Measurements from ENCODE around the gene THAP7. TPM values are rescaled to one million over a fixed set of nuclear protein-coding genes. Genes with fewer than 3 reads are reported as not detected.

Gene THAP7
- total RNA-seq, 1 donor, result 22.9 TPM

DNA sequence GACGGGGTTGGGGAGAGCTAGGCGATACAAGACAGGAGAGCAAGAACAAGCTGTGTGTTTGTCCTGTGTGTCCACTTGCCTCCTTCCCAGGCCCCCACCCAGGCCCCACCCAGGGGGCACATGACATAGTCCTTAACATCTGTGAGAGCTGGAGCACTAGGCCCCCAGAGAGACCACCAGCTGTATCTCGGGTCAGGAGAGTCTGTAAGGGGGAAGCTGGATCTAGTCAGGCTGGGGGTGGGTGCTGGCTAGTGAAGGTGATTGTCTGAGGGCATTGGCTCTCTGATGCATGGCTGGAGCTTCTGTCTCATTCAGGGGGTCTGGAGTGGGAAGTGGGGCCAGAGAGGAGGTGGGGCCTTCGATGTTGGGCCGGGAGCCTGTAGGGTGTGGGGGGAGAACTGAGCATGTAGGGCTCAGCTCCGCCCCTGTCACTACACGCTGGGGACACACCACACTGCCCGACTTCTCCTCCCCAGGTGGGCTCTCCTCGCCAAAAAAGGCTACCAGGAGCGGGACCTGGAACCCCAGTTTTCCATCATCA, 13.6 kb upstream of the THAP7 start:
- TF ChIP-seq, protein P1, sequence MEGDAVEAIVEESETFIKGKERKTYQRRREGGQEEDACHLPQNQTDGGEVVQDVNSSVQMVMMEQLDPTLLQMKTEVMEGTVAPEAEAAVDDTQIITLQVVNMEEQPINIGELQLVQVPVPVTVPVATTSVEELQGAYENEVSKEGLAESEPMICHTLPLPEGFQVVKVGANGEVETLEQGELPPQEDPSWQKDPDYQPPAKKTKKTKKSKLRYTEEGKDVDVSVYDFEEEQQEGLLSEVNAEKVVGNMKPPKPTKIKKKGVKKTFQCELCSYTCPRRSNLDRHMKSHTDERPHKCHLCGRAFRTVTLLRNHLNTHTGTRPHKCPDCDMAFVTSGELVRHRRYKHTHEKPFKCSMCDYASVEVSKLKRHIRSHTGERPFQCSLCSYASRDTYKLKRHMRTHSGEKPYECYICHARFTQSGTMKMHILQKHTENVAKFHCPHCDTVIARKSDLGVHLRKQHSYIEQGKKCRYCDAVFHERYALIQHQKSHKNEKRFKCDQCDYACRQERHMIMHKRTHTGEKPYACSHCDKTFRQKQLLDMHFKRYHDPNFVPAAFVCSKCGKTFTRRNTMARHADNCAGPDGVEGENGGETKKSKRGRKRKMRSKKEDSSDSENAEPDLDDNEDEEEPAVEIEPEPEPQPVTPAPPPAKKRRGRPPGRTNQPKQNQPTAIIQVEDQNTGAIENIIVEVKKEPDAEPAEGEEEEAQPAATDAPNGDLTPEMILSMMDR (IDR thresholded peaks at IDR 0.05; ENCODE audit: insufficient read depth, low read depth, low read length), result no peak
- DNase-seq (ENCODE audit: low read depth), result no peak
- H3K4me3 ChIP-seq (ENCODE audit: low read depth, low read length), result peak overlapping the region; percentile 66

DNA sequence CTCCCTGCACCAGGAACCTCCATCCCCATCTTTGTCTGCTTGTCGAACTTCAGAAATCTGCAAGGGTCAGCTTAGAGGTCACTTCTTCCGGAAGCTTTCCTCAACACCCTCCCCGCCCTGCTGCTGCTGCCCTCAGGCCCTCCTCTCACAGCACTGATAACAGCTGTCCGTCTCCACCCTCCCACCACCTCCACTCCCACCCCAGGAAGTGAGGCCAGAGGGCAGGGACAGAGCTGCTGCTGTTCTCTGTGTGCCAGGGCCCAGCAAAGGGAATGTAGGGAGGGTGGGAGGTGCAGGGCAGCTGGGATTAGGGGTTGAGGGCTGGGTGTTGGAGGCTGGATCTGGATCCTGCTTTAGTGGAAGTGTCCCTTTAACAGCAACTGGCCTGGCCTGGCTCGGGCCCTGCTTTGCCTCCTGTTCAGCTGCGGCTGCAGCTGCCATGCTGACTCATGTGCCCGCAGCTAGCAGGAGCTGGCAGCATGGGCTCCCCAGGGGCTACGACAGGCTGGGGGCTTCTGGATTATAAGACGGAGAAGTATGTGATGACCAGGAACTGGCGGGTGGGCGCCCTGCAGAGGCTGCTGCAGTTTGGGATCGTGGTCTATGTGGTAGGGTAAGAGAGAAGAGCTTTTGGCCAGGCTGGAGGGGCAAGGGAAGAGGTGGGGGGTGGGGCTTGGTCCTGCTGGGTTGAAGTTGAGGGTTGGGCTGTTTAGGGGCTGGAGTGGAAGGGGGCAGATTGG, 13.0 kb upstream of the THAP7 start, which contains the start of gene P2RX6:
Gene P2RX6 (plus strand): TSS at position 440 of the 740 bp plus-strand sequence. CDS start 10 bp downstream, at position 450.
- DNase-seq (ENCODE audit: low read depth), result peak; percentile 66
- TF ChIP-seq, protein P1 (IDR thresholded peaks at IDR 0.05; ENCODE audit: insufficient read depth, low read depth, low read length), result no peak
- peak within 1 kb of the TSS; percentile 66 for H3K4me3 ChIP-seq (ENCODE audit: low read depth, low read length)

DNA sequence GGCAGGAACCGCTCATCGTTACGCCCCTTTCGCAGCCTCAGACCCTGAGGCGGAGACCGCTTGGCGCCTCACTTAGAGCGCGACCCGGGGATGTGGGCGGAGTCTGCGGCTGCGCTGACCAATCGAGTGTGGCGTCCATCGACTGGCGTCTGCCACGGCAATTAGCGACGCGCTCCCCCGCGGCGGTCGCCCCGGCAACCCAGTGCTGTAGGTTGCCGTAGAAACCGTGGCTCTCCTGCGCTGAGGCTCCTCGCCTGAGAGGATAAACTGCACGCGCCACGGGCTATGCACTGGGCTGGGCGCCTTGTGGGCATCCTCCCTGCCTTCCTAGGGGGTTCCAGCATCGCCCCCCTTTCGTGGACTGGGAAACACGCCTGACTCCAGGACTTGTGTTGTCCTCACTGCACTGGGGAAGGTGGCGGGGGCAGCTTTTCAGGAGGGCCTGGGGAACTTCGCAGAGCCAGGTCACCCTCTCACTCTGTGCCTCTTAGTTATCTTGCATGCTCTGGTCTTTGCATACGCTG, 12.3 kb upstream of the THAP7 start:
- TF ChIP-seq, protein P1 (IDR thresholded peaks at IDR 0.05; ENCODE audit: insufficient read depth, low read depth, low read length), result no peak
- H3K4me3 ChIP-seq (ENCODE audit: low read depth, low read length), result peak overlapping the region; percentile 66
- DNase-seq (ENCODE audit: low read depth), result peak; percentile 94

DNA sequence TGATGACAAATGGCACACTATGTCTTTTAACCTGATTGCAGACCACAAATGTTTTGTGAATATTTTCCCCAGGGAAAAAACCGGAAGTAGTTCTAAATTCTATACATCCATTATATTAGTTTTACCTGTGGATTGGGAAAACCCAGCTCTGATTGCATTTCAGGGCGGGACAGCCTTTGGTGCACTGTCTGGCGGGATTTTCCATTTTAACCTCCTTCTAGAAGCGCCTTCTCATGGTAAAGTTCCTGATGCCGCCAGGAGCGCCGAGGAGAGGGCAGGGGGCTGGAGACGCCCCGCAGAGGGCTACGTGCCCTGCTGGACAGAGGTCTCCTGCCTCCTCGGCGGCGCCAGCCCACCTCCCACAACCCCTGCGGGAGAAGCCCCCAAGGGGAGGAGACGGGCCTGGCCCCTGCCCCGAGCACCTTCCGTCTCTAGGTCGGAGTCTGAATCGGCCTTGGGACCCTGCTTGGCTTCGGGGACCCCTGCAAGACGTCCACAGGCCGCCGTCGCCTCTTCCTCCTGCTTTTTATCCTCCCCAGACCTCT, 11.8 kb upstream of the THAP7 start:
- H3K4me3 ChIP-seq (ENCODE audit: low read depth, low read length), result peak overlapping the region; percentile 66
- DNase-seq (ENCODE audit: low read depth), result no peak
- TF ChIP-seq, protein P1 (IDR thresholded peaks at IDR 0.05; ENCODE audit: insufficient read depth, low read depth, low read length), result no peak

DNA sequence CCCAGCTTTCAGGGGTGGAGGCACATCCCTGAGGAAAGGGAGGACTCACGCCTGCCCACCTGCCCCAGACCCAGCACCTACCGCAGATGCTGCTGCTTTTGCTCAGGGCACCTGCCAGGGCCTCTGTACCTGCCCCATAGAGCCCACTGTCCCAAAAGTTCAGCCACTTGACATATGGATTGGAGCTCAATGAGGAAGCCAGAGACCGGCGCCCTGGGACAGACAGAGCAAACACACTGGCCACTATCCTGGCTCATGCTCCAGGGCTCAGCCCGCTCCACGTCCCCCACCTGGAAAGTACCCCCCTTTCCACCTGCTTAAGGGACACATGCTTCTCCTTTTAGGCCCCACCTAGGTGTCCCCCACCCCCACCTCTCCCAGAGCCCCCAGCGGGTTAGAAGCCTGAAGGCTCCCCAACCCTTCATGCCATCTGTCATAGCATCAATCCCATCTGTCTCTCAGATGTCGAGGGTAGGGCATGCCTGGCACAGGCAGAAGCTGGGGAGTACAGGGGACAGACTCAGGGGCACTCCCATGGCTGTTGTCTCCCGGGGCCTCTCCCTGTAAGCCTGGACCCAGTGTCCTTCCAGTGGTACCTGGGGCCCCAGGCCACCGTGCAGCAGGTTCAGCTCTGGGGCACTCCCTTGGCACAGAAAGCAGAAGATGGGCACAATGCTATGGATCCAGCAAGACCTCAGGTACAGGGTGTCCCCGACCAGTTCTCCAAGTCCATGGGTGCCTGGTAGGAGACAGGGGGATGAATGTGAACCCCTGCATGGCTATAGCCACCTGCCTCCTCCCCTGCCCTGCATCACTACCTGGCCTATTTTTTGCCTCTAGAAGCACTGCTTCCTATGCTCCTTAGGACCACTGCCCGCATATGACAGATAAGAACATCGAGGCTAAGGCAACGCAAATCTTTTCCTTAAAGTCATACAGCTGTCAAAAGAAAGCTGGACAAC, 10.8 kb upstream of the THAP7 start:
- TF ChIP-seq, protein P1 (IDR thresholded peaks at IDR 0.05; ENCODE audit: insufficient read depth, low read depth, low read length), result no peak
- no peak overlapping the region for H3K4me3 ChIP-seq (ENCODE audit: low read depth, low read length)
- DNase-seq (ENCODE audit: low read depth), result no peak

DNA sequence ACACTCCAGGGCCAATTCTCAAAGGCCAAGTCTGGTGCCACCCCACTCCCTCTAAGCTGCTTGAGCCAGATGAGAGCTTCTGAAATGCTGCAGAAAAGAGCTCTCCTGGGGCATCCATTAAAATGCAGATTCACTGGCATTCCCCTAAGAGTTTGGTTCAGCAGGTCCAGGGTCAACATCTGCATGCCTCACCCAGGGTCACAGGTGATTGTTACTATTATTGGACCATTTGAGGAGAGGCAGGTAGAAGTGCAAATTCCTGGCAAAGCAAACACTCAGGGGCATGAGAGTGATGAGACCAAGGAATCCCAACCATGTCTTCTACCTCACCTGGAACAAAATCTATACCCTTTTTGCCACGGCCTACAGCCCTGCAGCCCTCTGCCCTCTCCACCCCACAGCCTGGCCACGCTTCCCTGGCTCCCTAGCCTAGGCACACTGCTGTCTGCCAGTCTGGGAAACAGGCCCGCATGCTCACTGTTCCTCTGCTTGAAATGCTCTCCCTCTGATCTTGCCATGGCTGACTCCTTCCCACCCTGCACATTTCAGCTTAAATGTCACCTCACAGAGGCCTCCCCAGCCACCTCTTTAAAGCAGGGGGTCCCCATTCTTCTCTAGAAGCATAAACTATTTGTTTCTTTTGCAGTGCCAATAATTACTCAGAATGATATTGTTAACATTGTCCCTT, 8.7 kb upstream of the THAP7 start:
- DNase-seq (ENCODE audit: low read depth), result no peak
- no peak overlapping the region for H3K4me3 ChIP-seq (ENCODE audit: low read depth, low read length)
- TF ChIP-seq, protein P1 (IDR thresholded peaks at IDR 0.05; ENCODE audit: insufficient read depth, low read depth, low read length), result no peak
